A549 treated with CORT108297 at 1 μM for 4 hours (cell line): ENCODE data around the gene EPS8L2. TPM values are rescaled to one million over a fixed set of nuclear protein-coding genes. Genes with fewer than 3 reads are reported as not detected.

Experiments used
- total RNA-seq: library from RNA; stranded (reverse); fragments of 200-300 nt; extraction: Qiagen RNA extraction; gene quantifications from 5 replicates; pipeline ENCODE4 v1.2.3, GENCODE V29; 2022

EPS8L2 gene
- 77.4 to 139 TPM (median 122 TPM) in 5 replicates for total RNA-seq

GRCh38 chr11:705646-706438, at the start of gene EPS8L2:
Gene EPS8L2, plus strand, starts transcription at chr11:706231. Its CDS starts 3,177 bp downstream, at chr11:709408.

DNA sequence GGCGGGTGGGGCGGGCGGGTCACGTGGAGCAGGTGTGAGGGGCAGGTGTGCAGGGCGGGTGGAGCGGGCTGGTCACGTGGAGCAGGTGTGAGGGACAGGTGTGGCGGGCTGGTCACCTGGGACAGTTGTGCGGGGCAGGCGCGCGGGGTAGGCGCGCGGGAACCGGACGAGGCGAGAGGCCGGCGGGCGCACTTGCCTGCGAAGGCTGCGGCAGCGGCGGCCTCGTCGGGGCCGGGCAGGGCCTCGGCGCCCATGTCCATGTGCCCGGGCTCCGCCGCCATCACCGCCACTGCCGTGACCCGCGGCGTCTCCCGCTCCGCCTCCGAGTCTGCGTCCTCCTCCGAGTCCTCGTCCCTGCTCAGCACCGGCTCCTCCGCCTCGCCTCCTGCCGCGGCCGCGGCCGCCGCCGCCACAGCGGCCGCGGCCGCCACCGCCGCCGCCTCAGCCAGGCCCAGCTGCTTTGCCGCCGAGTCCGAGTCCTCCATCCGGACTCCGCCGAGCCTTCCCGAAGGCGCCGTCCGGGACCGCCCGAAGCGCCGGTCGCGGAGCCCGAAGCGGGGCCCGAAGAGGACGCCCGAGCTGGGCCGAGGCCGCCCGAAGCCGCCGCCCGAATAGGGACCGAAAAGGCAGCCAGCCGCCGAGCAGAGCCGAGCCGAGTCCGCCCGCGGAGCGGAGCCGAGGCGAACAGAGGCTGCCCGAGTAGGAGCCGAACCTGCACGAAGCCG, 11.3 kb upstream of the EPS8L2 start, which contains the start of gene DEAF1:
Gene DEAF1, minus strand, starts transcription at position 660 of the 725 bp plus-strand sequence. Its CDS starts 175 bp downstream, at position 485.

GRCh38 chr11:695538-696248, 10.3 kb upstream of the EPS8L2 start, which contains the start of gene TMEM80:
Gene TMEM80, plus strand, starts transcription at chr11:695816. Its CDS starts 12 bp downstream, at chr11:695828.

DNA sequence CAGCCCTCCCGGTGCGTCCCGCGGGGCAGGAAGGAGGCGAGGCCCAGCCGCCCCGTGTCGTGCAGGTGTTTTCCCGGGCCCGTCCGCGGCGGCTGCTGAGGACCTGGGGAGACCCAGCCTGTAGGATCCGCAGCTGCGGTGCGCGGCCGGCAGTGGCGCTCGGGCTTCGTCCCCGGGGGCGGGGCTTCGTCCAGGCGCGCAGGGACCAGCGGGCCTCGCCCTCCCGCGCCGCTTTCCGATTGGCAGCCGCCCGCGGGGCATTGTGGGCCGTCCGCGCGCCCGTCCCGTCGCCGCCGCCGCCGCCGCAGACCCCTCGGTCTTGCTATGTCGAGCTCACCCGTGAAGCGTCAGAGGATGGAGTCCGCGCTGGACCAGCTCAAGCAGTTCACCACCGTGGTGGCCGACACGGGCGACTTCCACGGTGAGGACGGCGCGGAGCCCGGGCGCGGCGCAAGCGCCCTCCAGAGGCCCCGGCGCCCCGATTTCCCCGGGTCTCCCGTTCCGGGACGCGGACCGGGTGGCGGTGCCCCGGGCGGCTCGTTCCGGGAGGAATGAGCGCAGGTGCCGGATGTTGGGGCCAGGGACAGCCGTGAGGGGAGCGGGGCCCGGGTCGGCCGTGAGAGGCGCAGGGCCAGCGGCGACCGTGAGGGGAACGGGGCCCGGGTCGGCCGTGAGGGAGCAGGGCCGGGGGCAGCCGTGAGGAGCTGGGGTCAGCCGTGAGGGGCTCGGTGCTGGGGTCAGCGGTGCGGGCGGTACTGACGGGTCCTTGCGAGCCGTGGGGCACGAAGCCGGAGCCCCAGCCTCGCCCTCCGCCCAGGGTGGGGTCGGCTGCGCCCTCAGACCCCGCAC, 41.4 kb downstream of the EPS8L2 start, which contains the start of gene TALDO1:
Gene TALDO1, plus strand, starts transcription at position 307 of the 849 bp plus-strand sequence. Its CDS starts 18 bp downstream, at position 325.

Other genes starting within 250 kb of the EPS8L2 start
- gene RNH1, start 199.0 kb upstream of the EPS8L2 start, total RNA-seq, result 128 to 190 TPM (median 178 TPM) in 5 replicates
- 97.4 to 162 TPM (median 151 TPM) in 5 replicates for gene HRAS, start 170.7 kb upstream of the EPS8L2 start, total RNA-seq
- gene LRRC56, start 168.7 kb upstream of the EPS8L2 start, total RNA-seq, result 0.45 to 0.93 TPM (median 0.75 TPM) in 5 replicates
- gene LMNTD2, start 145.5 kb upstream of the EPS8L2 start, total RNA-seq, result 1.9 to 3.3 TPM (median 2.7 TPM) in 5 replicates
- gene RASSF7, start 145.3 kb upstream of the EPS8L2 start, total RNA-seq, result 35.3 to 47.8 TPM (median 43.4 TPM) in 5 replicates
- 26.7 to 35.3 TPM (median 34.8 TPM) in 5 replicates for gene PHRF1, start 129.8 kb upstream of the EPS8L2 start, total RNA-seq
- gene IRF7, start 90.3 kb upstream of the EPS8L2 start, total RNA-seq, result 4.1 to 7.8 TPM (median 7.0 TPM) in 5 replicates
- gene CDHR5, start 81.3 kb upstream of the EPS8L2 start, total RNA-seq, result 0.03 to 0.08 TPM in 2 of 5 replicates, not detected in the others
- not detected in 5 replicates for gene SCT, start 79.0 kb upstream of the EPS8L2 start, total RNA-seq
- 0.15 to 0.39 TPM (median 0.22 TPM) in 5 replicates for gene DRD4, start 69.0 kb upstream of the EPS8L2 start, total RNA-seq
- gene DEAF1, start 11.0 kb upstream of the EPS8L2 start, total RNA-seq, result 27.2 to 37.0 TPM (median 33.8 TPM) in 5 replicates
- 9.2 to 11.6 TPM (median 11.3 TPM) in 5 replicates for gene TMEM80, start 10.4 kb upstream of the EPS8L2 start, total RNA-seq
- gene TALDO1, start 41.2 kb downstream of the EPS8L2 start, total RNA-seq, result 416 to 454 TPM (median 423 TPM) in 5 replicates
- 37.0 to 53.7 TPM (median 49.1 TPM) in 5 replicates for gene GATD1, start 71.3 kb downstream of the EPS8L2 start, total RNA-seq
- gene CEND1, start 83.9 kb downstream of the EPS8L2 start, total RNA-seq, result 1.4 to 2.7 TPM (median 2.0 TPM) in 5 replicates
- gene SLC25A22, start 92.0 kb downstream of the EPS8L2 start, total RNA-seq, result 23.7 to 39.6 TPM (median 37.1 TPM) in 5 replicates
- 8.7 to 17.7 TPM (median 16.6 TPM) in 5 replicates for gene PIDD1, start 99.0 kb downstream of the EPS8L2 start, total RNA-seq
- gene RPLP2, start 103.7 kb downstream of the EPS8L2 start, total RNA-seq, result 1,648 to 2,773 TPM (median 2,446 TPM) in 5 replicates
- gene PNPLA2, start 112.7 kb downstream of the EPS8L2 start, total RNA-seq, result 35.5 to 63.1 TPM (median 58.0 TPM) in 5 replicates
- 2.9 to 5.2 TPM (median 4.8 TPM) in 5 replicates for gene CRACR2B, start 121.7 kb downstream of the EPS8L2 start, total RNA-seq
- gene CD151, start 126.7 kb downstream of the EPS8L2 start, total RNA-seq, result 725 to 879 TPM (median 864 TPM) in 5 replicates
- gene POLR2L, start 136.3 kb downstream of the EPS8L2 start, total RNA-seq, result 590 to 758 TPM (median 644 TPM) in 5 replicates
- gene TSPAN4, start 136.6 kb downstream of the EPS8L2 start, total RNA-seq, result 121 to 195 TPM (median 194 TPM) in 5 replicates
- 70.5 to 81.8 TPM (median 78.9 TPM) in 5 replicates for gene CHID1, start 204.6 kb downstream of the EPS8L2 start, total RNA-seq
- gene AP2A2, start 219.6 kb downstream of the EPS8L2 start, total RNA-seq, result 32.5 to 38.3 TPM (median 37.2 TPM) in 5 replicates